Left forelimb (tissue), 1 donor: ENCODE measurements around the gene SHB.
A peak's percentile ranks its signal among the peaks of the same experiment; 100 is the strongest.

Experiments used
- DNase-seq: peaks from one replicate; pipeline ENCODE4 v3.0.0-alpha.2; 2018; ENCODE audit warnings: low spot score

The SHB gene

DNA sequence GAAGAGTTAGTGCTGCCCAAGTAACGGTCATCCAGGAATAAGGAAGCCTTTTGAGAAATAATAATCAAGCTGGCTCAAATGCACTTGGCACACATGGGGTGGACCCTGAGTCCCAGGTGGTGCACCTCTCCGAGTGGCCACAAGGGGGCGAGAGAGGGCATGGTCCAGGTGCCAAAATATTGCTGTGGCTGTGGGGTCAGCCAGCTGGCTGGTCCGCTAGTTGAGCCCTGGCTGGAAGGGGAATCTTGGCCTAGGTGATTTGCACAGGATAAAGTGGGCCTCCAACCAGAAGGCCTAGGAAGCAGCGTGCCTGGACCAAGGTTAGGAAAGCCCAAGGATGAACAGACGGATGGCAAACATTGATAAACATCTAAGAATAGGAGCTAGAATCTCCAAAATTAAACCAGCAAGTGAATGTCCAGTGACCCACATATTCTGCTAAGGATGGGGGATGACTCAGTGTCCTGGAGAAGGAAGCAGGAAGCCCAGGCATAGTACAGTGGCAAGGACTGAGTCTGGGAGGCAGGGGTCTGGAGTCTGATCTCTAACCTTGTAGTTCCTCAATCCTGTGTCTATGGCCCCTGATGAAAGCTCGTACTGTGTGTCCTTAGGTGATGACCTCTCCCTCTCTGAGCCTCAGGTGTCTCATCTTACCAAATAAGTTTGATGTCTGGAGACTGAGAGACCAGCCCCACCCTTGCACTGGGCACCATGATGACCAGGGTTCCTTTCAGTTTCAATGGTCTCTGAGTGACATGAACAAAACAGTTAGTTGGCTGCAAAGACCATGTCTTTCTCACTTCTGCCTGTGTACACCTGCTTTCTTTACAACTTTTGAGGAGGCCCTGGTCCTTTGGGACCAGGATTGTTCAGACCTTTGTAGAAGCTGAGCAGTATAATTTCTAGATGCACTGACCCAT lies 19.2 kb upstream of the SHB start:
- DNase-seq: peak; percentile 85

DNA sequence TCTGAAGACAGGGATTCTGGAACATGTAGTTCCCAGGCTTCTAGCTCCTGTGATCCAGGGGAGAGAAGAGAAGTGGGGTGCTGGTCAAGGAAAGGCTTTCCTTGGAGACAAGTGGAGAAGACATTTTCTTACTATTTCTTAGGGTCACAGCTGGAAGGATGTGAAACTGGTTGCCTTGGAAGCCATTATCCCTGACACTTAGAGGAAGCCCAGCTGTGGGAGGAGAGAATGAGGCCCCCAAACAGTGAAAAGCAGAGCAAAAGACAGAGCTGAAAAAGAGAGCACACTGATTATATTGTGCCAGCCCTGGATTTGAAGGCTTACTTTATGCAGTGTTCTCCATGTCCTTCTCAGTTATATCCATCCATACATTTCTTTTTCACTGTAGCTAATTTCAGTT lies 17.5 kb upstream of the SHB start:
- no peak for DNase-seq

GRCh38 chr9:38085308-38085707 lies 16.3 kb upstream of the SHB start:
- DNase-seq: no peak

GRCh38 chr9:38084556-38084880 lies 15.5 kb upstream of the SHB start:
- no peak for DNase-seq

GRCh38 chr9:38083858-38084555 lies 15.0 kb upstream of the SHB start:
- no peak for DNase-seq

DNA sequence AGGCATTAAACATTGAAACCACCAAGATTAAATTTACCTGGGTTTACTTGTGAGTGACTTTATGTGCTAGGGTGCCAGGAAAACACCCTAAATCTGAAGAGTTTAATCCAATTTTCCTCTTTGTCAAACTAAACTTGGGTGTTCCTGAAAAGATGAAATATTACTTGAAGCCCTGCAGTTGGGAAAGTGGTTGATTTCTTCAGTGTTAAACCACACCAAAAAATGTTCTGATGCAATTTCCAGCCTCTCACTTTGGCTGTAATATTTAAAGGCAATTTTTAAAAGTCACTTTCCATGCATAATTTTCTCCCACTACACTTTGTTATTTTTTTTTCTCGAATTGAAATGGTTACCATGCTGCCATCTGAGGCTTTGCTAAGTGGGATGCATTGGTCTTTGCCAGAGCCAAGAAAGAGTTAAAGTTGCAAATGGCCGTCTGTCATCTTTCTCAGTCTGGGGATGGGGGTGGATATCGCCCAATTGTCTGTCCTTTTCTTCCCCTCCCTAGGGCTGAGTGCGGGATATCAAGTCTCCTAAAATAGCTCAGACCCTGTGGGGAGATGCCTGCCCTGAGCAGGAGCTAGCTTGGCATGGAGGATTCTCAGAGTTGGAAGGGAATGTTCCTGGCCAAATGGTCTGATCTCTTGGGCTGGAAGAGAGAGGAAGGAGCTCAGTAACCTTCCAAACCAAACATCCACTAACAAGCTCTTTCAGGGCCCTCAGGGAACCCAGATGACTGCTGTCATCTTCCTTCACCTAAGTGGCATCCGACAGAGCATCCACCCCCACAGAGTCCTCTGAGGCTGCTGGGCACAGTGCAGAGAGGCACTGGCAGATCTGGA lies 13.6 kb upstream of the SHB start:
- no peak for DNase-seq

DNA sequence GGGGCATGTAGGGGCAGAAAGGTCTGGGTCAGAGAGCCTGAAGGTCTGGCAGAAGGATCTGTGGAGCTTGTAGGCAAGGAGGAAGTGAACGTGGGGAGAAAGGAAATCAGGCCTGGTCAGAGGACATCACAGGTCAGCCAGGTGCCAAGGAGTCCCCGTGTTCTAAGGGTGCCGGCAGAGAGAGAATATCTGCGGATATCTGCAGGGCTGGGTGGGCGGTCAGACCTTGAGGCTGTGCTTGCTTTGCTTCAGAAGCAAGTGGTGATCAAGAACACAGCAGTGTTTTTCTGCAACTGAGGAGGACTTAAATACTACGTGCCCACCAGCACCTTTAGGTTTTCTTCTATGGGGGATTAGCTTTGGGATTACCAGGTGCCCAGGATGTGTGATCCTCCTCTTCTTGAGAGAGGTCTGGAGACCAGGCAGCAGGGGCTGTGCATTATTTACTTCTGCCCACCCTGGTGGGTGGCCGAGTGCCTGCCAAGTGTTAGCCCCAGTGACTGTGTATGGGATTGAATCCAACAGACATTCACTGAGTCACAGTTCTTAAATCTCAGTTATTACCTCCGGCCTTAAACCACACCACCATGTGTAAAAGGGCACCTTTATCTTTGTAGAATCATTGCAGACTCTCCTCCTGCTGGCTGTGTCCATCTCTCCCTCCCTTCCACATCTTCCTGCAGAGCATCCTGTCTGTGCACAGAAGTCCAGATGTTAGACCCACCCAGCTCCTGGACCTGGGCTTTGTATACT lies 12.5 kb upstream of the SHB start:
- no peak for DNase-seq

- DNase-seq: no peak
Observed at GRCh38 chr9:38079461-38080031, 10.5 kb upstream of the SHB start.

DNA sequence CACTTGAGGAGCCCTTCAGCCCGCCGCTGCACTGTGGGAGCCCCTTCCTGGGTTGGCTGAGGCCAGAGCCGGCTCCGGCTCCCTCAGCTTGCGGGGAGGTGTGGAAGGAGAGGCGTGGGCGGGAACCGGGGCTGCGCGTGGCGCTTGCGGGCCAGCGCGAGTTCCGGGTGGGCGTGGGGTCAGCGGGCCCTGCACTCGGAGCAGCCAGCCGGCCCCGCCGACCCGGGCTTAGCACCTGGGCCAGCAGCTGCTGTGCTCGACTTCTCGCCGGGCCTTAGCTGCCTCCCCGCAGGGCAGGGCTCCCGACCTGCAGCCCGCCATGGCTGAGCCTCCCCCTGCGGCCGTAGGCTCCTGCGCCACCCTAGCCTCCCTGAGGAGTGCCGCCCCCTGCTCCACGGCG lies 6.2 kb upstream of the SHB start:
- no peak for DNase-seq

DNA sequence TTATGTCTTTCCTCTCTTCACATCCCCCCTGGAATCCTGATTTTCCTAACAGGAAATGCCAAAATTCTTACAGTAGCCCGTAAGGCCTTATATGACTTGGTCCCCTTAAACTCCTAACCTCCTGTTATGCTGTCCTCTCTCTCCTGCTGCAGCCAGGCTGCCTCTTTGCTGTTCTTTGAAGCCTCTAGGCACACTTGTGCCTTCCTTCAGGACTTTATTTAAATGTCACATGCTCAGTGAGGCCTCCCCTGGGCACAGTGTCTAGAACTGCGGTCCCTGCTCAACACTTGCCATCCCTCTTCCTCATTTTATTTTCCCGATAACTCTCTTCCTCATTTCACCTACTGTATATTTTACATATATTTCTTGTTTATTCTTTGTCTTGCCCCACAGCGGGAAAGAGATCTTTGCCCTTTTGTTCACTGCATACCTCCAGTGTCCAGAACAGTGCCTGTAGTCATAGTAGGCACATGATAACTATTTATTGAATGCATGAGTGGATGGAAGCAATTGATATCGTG lies 5.5 kb upstream of the SHB start:
- no peak for DNase-seq

DNA sequence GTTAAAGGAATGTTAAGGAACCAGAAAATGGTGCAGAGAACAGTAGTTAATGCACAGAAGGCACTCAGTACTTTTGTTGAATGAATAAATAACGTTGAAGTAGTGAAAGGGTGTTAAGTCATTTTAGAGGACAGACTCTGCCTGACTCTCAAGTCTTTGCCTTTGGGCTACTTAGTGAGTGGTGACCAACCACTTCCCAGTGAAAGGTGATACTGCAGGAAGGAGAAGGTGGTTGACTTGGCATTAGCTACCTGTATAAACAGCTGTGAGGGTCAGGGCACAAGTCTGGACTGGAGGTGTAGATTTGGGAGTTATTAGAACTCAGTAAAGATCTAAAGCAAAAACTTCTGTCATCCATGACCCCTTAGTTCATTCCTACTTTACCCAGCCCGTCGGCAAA lies 4.9 kb upstream of the SHB start:
- DNase-seq: no peak

- DNase-seq: no peak
Observed at GRCh38 chr9:38071470-38072134, 2.6 kb upstream of the SHB start.

DNA sequence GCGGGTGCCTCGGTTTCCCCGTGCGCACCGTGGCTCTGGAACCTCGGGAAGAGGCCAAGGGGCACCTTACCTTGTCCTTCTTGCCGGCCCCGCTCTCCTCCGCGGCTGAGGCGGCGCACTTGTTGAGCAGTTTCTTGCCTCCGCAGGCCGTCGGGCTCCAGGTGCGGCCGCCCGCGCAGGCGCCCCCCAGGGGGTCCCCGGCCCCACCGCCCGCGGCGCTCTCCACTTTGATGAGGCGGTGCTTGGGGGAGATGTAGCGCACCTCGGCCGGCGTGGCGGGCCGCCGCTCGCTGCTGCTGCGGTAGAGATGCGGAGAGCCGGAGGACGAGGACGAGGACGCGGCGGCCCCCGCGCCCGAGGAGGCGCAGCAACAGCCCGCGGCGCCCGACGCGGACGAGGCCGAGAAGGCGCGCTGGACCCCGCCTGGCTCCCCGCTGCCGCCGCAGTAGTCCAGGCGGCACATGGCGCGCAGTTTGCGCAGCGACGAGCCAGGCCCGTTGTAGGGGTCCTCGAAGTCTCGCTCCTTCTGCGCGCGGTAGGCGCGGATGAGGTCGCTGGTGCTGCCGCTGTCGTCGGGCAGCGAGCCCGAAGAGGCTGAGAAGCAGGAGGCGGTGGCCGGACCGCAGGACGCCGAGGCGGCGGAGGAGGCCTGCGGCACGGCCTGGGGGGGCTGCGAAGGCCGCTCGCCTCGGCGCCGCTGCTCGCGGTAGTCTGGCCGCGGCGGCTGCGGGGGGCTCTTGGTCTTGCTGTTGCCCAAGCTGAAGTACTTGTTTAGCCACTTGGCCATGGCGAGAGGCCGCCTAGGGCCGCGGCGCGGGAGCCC lies 957 bp downstream of the SHB start:
- no peak for DNase-seq

DNA sequence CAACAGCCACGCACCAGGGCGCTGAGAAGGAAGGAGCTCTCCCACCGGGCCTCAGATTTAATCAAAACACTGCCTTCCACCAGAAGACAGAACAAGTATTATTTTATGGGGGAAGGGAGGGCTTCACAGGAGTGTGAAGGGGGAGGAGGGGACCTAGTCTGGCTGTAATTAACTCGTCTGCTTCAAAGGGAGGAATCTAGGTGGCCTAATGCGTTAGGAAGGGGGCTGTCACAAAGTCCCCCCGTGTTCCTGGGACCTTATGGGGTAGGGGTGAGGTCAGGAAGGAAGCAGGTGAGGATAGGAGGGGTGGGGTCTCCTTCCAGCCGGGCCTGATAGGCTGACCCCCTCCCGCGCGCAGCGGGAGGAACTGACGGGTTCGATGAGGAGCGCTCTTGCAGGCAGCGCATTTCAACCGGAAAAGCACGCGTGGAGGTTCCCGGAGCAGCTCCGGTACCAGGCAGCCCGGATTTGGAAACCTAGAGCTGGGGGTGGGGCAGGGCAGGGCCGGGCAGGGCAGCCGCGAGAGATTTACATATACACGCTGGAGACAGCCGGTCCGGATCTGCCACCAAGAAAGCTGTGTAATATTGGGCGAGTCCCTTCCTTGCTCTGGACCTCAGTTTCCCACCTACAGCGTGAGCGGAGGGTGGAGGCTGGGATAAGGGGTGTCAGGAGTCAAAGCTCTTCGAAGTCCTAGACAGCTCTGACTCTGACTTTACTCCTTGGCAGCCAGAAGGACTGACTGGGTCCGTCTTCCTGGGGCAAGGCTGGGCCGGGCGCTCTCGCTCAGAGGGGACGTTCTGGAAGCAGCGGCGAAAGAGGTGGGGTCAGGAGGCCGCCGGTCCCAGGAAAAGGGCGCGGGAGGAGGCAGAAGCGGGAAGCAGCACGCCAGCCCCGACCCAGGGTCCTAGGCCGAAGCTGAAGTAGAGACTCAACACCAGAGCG lies 1.8 kb downstream of the SHB start:
- no peak for DNase-seq

GRCh38 chr9:38066197-38066913 lies 2.7 kb downstream of the SHB start:
- no peak for DNase-seq

GRCh38 chr9:38065369-38066075 lies 3.5 kb downstream of the SHB start:
- DNase-seq: no peak

DNA sequence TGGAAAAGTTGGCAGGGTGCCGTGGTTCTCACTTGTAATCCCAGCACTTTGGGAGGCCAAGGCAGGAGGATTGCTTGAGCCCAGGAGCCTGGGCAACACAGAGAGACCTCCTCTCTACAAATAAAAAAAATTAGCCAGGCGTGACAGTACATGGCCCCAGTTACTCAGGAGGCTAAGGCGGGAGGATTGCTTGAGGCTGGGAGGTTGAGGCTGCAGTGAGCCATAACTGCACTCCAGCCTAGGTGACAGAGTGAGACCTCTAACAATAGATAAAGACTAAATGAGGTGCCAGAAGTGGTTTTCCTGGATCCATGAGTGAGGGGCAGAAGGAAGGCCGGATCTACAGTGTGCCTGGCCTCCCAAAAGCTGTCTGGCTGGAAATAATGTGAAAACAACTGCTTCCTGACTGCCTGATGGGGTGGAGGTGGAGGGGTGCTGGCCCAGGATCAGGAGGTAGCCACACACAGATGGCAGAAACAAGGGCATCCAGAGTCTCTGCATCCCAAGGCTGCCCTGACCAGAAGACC lies 4.1 kb downstream of the SHB start:
- no peak for DNase-seq
